Activated CD8-positive, alpha-beta memory T cell treated with anti-CD3 and anti-CD28 coated beads for 36 hours (primary cell): Measurements from ENCODE around the gene SYCE1L. TPM values are rescaled to one million over a fixed set of nuclear protein-coding genes. Genes with fewer than 3 reads are reported as not detected.

Experiments used
- CTCF ChIA-PET: fragments of 350-600 bp; sonication (Branson Sonifier 250); formaldehyde crosslinking; loops from one replicate; lab custom pipeline; 2021; ENCODE audit warnings: antibody characterized with exemption; lab: Charles Lee
- POLR2A ChIA-PET: fragments of 350-600 bp; sonication (Branson Sonifier 250); formaldehyde crosslinking; loops from one replicate; lab custom pipeline; 2021; ENCODE audit warnings: antibody characterized with exemption; lab: Charles Lee
- total RNA-seq, 2 experiments: library from RNA; stranded (reverse); gene quantifications; one replicate each; pipeline ENCODE4 v1.2.3, GENCODE V29; 2021

Gene SYCE1L
- total RNA-seq, 2 experiments from 2014 or later = 3.8 to 4.2 TPM

DNA sequence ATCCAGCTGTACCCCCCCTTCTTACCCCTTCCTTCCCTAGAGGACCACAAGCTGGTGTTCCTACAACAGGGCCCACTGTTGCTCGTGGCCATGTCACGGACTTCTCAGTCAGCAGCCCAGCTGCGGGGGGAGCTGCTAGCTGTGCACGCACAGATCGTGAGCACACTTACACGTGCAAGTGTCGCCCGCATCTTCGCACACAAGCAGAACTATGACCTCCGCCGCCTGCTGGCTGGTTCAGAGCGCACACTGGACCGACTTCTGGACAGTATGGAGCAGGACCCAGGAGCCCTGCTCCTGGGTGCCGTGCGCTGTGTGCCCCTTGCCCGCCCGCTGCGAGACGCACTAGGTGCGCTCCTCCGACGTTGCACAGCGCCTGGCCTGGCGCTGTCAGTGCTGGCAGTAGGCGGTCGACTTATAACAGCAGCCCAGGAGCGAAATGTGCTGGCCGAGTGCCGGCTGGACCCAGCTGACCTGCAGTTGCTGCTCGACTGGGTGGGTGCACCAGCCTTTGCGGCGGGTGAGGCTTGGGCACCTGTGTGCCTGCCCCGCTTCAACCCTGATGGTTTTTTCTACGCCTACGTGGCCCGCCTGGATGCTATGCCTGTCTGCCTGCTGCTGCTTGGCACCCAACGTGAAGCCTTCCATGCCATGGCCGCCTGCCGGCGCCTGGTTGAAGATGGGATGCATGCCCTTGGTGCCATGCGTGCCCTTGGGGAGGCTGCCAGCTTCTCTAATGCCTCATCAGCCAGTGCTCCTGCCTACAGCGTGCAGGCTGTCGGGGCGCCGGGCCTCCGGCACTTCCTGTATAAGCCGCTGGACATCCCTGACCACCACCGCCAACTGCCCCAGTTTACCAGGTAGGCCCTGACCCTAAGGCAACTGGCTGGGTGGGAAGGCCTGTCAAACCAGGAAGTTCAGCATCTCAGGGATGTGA, 4.6 kb upstream of the SYCE1L start:
- POLR2A ChIA-PET = no interaction called here
- CTCF ChIA-PET = no interaction called here

DNA sequence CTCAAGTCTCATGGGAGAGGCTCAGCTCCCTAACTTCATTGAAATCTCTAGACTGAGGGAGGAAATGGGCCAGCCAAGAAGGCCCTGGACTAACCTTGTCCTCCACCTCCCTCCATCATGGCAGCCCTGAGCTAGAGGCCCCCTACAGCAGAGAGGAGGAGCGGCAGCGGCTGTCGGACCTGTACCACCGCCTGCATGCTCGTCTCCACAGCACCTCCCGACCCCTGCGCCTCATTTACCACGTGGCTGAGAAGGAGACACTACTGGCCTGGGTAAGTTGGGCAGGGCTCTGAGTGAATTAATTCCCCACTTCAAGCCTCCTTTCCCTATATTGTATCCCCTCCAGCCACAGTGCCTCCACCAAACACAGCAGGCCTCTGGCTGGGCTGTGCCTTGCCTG, 3.8 kb upstream of the SYCE1L start:
- ChIA-PET POLR2A (no interaction called here), CTCF (no interaction called here)

GRCh38 chr16:77197747-77198146, 1.5 kb upstream of the SYCE1L start:
- ChIA-PET POLR2A (no interaction called here), CTCF (no interaction called here)

DNA sequence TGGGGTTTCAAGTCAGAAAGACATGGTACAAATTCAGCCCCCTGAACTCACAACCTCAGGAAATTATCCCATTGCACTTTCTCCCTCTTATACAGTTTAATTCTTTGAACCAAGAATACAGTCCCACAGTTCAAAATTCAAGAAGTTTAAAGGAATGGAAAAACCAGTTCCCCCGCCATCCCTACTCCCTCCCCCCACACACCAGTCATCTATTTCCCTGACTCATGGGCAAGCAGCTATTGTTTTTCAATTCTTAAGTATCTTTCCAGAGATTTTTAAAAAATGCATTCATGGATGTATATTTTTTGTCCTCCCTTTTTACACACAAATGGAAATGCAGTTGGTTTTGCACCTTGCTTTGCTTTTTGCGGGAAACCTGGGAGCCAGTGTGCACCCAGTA, 7.3 kb downstream of the SYCE1L start:
- CTCF ChIA-PET = interaction anchor here (0.6 kb wide), 1 partner anchor 19 kb away, joined by 4 read pairs; no protein-coding TSS in a partner anchor
- POLR2A ChIA-PET = no interaction called here

GRCh38 chr16:77207030-77207429, 7.8 kb downstream of the SYCE1L start:
- CTCF ChIA-PET = interaction anchor here (0.6 kb wide), 1 partner anchor 19 kb away, joined by 4 read pairs; no protein-coding TSS in a partner anchor
- POLR2A ChIA-PET = no interaction called here

- ChIA-PET POLR2A (no interaction called here), CTCF (no interaction called here)
These were observed 9.2 kb downstream of the SYCE1L start for GRCh38 chr16:77208382-77208781.

GRCh38 chr16:77211880-77212740, 12.9 kb downstream of the SYCE1L start:
- POLR2A ChIA-PET = interaction anchor here (1.3 kb wide), 1 partner anchor 21 kb away, joined by 3 read pairs; the partner anchor contains the start of gene MON1B

GRCh38 chr16:77212741-77213541, 13.7 kb downstream of the SYCE1L start:
- ChIA-PET POLR2A (interaction anchor here (1.3 kb wide), 1 partner anchor 22 kb away, joined by 3 read pairs; the partner anchor contains the start of gene MON1B), CTCF (interaction anchor here (0.9 kb wide), 1 partner anchor 1696 kb away, joined by 3 read pairs; no protein-coding TSS in a partner anchor)

More at GRCh38 chr16:77211880-77212740, 12.9 kb downstream of the SYCE1L start:
- CTCF ChIA-PET = interaction anchor here (0.6 to 1.4 kb wide), 3 partner anchors 11 to 1780 kb away, joined by 3 to 6 read pairs (median 4); no protein-coding TSS in a partner anchor

DNA sequence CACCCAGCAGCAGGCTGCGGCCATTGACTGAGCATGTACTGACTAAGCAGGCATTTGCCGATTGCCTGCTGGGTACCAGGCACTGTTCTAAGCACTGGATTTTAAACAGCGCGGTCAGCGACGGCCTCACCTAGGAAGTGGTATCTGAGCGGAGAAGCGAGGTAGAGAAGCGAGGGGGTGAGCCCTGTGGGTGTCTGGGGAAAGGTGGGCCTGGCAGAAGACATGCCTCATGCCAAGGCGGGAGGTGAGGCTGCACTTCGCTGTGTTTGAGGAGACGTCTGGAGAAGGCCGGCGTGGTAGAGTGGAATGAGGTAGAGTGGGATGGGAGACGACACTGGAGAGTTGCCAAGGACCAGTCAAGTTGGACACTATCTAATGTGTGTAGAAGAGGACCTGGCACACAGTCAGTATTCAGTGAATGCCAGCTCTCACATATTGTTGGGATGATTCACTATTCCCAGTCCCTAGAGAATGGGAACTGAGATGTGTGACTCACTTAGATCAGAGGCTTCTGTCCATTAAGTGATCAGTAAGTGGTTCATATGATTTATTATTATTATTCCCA, 14.4 kb downstream of the SYCE1L start:
- ChIA-PET POLR2A (no interaction called here), CTCF (no interaction called here)

GRCh38 chr16:77214411-77215138, 15.4 kb downstream of the SYCE1L start:
- ChIA-PET POLR2A (no interaction called here), CTCF (no interaction called here)

GRCh38 chr16:77219437-77219836, 20.2 kb downstream of the SYCE1L start:
- ChIA-PET CTCF (no interaction called here), POLR2A (no interaction called here)

DNA sequence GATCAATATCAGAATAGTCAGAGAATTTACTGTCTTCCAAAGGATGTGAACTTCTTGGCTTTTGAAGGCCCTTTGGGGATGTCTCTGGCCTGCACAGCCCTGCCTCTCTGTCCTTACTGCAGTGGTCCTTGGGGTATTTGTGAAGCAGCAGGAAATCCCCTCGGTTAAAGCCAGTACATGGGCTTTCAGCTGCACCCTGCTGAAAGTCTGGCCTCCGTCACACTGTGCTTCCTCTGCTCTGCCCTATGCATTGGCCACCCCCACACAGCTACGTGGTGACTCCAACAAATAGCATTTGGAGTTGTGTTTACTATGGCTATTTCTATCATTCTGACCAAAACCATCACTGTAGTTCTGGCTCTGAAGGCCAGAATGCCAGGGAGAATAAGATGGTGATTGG, 21.2 kb downstream of the SYCE1L start:
- CTCF ChIA-PET = no interaction called here
- POLR2A ChIA-PET = no interaction called here

DNA sequence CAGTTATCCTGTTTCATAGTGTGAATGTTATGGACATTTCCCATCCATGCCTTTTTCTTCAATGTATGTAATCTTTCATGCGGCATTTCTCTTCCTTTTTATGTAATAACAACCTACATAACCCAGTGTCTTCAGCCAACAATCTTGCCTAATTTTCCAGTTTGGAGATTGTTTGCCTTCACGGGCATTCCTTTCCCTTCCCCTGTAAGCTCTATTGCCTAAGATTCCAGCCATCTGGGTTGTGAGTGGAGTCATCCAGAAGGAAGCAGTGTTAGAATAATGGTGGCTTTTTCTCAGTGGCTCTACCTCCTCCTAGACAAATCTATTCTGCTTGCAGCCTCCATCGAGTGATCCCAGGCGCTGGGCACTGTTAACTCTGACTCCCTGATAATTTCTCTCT, 22.3 kb downstream of the SYCE1L start:
- CTCF ChIA-PET = no interaction called here
- POLR2A ChIA-PET = no interaction called here

GRCh38 chr16:77223184-77223583, 24.0 kb downstream of the SYCE1L start:
- CTCF ChIA-PET = no interaction called here
- POLR2A ChIA-PET = no interaction called here

DNA sequence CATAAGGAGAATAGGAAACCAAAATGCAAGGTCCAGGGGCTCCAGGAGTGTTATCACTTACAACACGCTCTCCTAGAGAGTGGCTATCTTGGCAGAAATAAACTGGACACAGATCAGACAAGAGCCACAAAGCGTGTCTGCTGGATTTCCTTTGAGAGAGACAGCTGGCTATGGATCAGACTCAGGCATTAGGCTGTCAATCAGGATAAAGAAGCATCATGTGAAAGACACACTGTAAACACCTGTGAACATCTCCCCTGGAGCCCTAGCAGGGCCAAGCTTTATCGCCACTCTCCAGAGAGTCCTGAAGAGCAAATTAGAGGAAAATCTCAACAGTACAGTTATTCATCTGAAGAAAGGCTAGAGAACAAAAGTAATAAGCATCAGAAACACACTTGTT, 26.0 kb downstream of the SYCE1L start:
- ChIA-PET POLR2A (no interaction called here), CTCF (no interaction called here)

DNA sequence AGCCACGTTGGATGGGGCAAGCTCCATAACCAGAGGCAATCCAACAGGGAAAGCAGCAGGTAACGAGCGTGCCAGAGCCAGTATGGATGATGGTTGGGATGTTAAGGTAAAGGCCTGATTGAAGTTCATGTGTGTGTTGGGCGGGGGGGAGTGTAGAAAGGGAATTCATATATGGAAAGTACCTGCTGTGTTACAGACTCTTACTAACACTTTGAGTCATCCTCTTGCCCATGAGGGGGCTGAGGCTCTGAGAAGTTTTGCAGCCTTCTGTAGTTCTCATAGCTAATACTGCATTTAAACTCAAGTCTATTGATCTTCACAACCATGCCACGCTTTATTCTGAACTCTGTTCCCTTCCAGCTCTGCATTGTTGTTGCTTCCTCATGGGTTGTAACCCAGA, 28.5 kb downstream of the SYCE1L start:
- ChIA-PET POLR2A (no interaction called here), CTCF (interaction anchor here (0.7 to 1.2 kb wide), 2 partner anchors 81 to 357 kb away, joined by 3 to 4 read pairs; no protein-coding TSS in a partner anchor)

DNA sequence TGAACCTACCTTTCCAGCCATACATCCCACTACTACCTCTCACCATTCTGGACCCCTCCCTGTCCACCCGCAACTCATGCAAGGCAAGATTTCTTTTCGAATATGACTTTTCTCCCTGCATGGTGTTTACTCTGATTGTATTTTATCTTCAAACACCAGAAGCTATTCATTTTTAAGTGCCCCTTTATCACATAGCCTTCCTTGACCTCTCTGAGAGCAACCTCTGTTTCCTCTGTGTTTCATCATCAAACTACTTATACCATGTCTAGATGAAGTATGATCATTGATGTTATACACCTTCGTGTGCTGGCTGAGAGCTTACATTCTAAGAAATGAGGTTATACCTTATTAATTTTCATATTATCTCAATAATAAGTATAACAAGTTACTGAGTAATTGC, 31.8 kb downstream of the SYCE1L start:
- CTCF ChIA-PET = interaction anchor here (1.5 kb wide), 1 partner anchor 353 kb away, joined by 4 read pairs; no protein-coding TSS in a partner anchor

More for the DNA sequence above, 31.8 kb downstream of the SYCE1L start:
- POLR2A ChIA-PET = no interaction called here
